Naive thymus-derived CD8-positive, alpha-beta T cell (primary cell): ENCODE measurements around the gene DPYSL4. TPM values are rescaled to one million over a fixed set of nuclear protein-coding genes. Genes with fewer than 3 reads are reported as not detected.

ENCODE experiments used
- ATAC-seq, 2 donors: fragments of 150-1000 bp; cut with Tn5 transposase in 1 of 2; sonication (Bioruptor Pico), chemical (Tn5 transposase) in 1 of 2; 1 replicate in 1 of 2; 2 replicates in 1 of 2; pipeline ENCODE4 v1.10.0; 2021; ENCODE audit warnings: mild to moderate bottlenecking in 2 of 2, moderate library complexity in 2 of 2
- POLR2A ChIA-PET: fragments of 350-600 bp; sonication (Branson Sonifier 250); formaldehyde crosslinking; loops from one replicate; lab custom pipeline; 2021; ENCODE audit warnings: antibody characterized with exemption; lab: Charles Lee
- DNase-seq, 10 donors: peaks; one replicate each; pipeline versions ENCODE4 v3.0.0 to v3.0.0-alpha.2; 2020 to 2022
- H3K27ac Mint-ChIP-seq, 10 donors: one replicate each; pipeline ENCODE4 v1.8.0; 2020 to 2022; ENCODE audit warnings: mild to moderate bottlenecking in 10 of 10, mixed read lengths in 10 of 10, moderate library complexity in 4 of 10, inconsistent platforms in 1 of 10
- H3K27me3 Mint-ChIP-seq, 5 donors: one replicate each; pipeline ENCODE4 v1.8.0; 2021 to 2022; ENCODE audit warnings: mixed read lengths in 5 of 5
- H3K36me3 Mint-ChIP-seq, 3 donors: one replicate each; pipeline ENCODE4 v1.8.0; 2020 to 2022; ENCODE audit warnings: mixed read lengths in 3 of 3, mild to moderate bottlenecking in 2 of 3, inconsistent platforms in 1 of 3
- H3K4me1 Mint-ChIP-seq, 4 donors: one replicate each; pipeline ENCODE4 v1.8.0; 2021 to 2022; ENCODE audit warnings: mixed read lengths in 4 of 4
- H3K4me3 Mint-ChIP-seq, 10 donors: one replicate each; pipeline ENCODE4 v1.8.0; 2020 to 2022; ENCODE audit warnings: mild to moderate bottlenecking in 10 of 10, mixed read lengths in 10 of 10, moderate library complexity in 6 of 10, inconsistent platforms in 1 of 10
- H3K9me3 Mint-ChIP-seq, 9 donors: one replicate each; pipeline ENCODE4 v1.8.0; 2020 to 2022; ENCODE audit warnings: mixed read lengths in 9 of 9, mild to moderate bottlenecking in 3 of 9, inconsistent platforms in 1 of 9, moderate library complexity in 1 of 9
- polyA plus RNA-seq, 3 donors: library from polyadenylated mRNA; unstranded; fragments of 300-500 nt; fragmentation: Illumina TruSeq; gene quantifications; one replicate each; pipeline ENCODE4 v1.2.3, GENCODE V29; 2021
- total RNA-seq, 8 experiments: library from RNA in 2 of 8; stranded (reverse) in 2 of 8; gene quantifications; one replicate each; pipeline ENCODE4 v1.2.3 and lab custom pipeline; 2021 to 2026

DPYSL4 gene
- total RNA-seq (1 to 10 TPM; 1.2 to 1.3 TPM), polyA plus RNA-seq (10 to 100 TPM in 1 of 3 donors, under 1 TPM in 1, not detected in 1; 0.31 to 11.2 TPM), total RNA-seq (lab: John Stamatoyannopoulos, UW) (0 to 2.9 (median 0.57) reads per million in 6 experiments)

GRCh38 chr10:132186488-132187429 is at the start of gene DPYSL4:
DPYSL4 (plus strand) TSS chr10:132186948; CDS start chr10:132187064, 116 bp downstream.
- Mint-ChIP-seq H3K9me3 (peaks cover 0 to 2% (median 0%) of the 10 kb centered on the region in 9 donors), H3K4me1 (peaks cover 4 to 11% (median 6%) of the 10 kb centered on the region in 4 donors), H3K36me3 (peaks cover 0 to 3% (median 0%) of the 10 kb centered on the region in 3 donors), H3K27me3 (peaks cover 20 to 61% (median 46%) of the 10 kb centered on the region in 5 donors), H3K27ac (peak within 1 kb of the TSS in 2 of 10 donors; percentile 5 to 61), H3K4me3 (peak within 1 kb of the TSS in 9 of 10 donors; percentile 36 to 77 (median 65))
- POLR2A ChIA-PET, result interaction anchor here (0.6 kb wide), 1 partner anchor 362 kb away, joined by 3 read pairs; no protein-coding TSS in a partner anchor
- ATAC-seq (peak; percentile 35 to 48), DNase-seq (peak in 7 of 10 donors; percentile 6 to 61 (median 34))

GRCh38 chr10:132137111-132138072 is 49.4 kb upstream of the DPYSL4 start:
- POLR2A ChIA-PET, result no interaction called here
- Mint-ChIP-seq H3K4me3 (no peak overlapping the region), H3K9me3 (no peaks in the 10 kb centered on the region), H3K4me1 (peaks cover 0 to 5% (median 2%) of the 10 kb centered on the region in 4 donors), H3K27ac (peak overlapping the region in 1 of 10 donors; percentile 34), H3K36me3 (no peaks in the 10 kb centered on the region), H3K27me3 (peaks cover 2 to 18% (median 6%) of the 10 kb centered on the region in 5 donors)
- ATAC-seq (no peak), DNase-seq (peak in 1 of 10 donors; percentile 60)

GRCh38 chr10:132138133-132138532 is 48.6 kb upstream of the DPYSL4 start:
- ATAC-seq (no peak), DNase-seq (no peak)
- H3K4me3 Mint-ChIP-seq, result no peak overlapping the region
- POLR2A ChIA-PET, result no interaction called here
- H3K36me3 Mint-ChIP-seq, result no peaks in the 10 kb centered on the region
- peaks cover under 1 to 14% (median 6%) of the 10 kb centered on the region in 5 donors for H3K27me3 Mint-ChIP-seq
- H3K4me1 Mint-ChIP-seq, result peaks cover 0 to 5% (median 3%) of the 10 kb centered on the region in 4 donors
- no peak overlapping the region for H3K27ac Mint-ChIP-seq
- H3K9me3 Mint-ChIP-seq, result no peaks in the 10 kb centered on the region

GRCh38 chr10:132138596-132138995 is 48.2 kb upstream of the DPYSL4 start:
- Mint-ChIP-seq H3K9me3 (no peaks in the 10 kb centered on the region), H3K27me3 (peaks cover 0 to 12% (median 9%) of the 10 kb centered on the region in 5 donors), H3K36me3 (no peaks in the 10 kb centered on the region), H3K4me1 (peaks cover 0 to 5% (median 3%) of the 10 kb centered on the region in 4 donors), H3K4me3 (no peak overlapping the region), H3K27ac (no peak overlapping the region)
- ATAC-seq (no peak), DNase-seq (peak in 1 of 10 donors; percentile 31)
- POLR2A ChIA-PET, result no interaction called here

GRCh38 chr10:132139526-132139925 is 47.2 kb upstream of the DPYSL4 start:
- Mint-ChIP-seq H3K27me3 (peaks cover 0 to 7% (median under 1%) of the 10 kb centered on the region in 5 donors), H3K27ac (no peak overlapping the region), H3K4me3 (no peak overlapping the region), H3K4me1 (peaks cover 0 to 5% (median under 1%) of the 10 kb centered on the region in 4 donors), H3K9me3 (no peaks in the 10 kb centered on the region), H3K36me3 (no peaks in the 10 kb centered on the region)
- POLR2A ChIA-PET, result no interaction called here
- ATAC-seq, result no peak
- DNase-seq, result peak in 1 of 10 donors; percentile 56

GRCh38 chr10:132140167-132140925 is 46.4 kb upstream of the DPYSL4 start:
- Mint-ChIP-seq H3K27me3 (peaks cover 0 to 7% (median 0%) of the 10 kb centered on the region in 5 donors), H3K4me3 (no peak overlapping the region), H3K36me3 (no peaks in the 10 kb centered on the region), H3K27ac (no peak overlapping the region), H3K9me3 (no peaks in the 10 kb centered on the region), H3K4me1 (peaks cover 0 to 5% (median under 1%) of the 10 kb centered on the region in 4 donors)
- ATAC-seq (no peak), DNase-seq (peak in 1 of 10 donors; percentile 63)
- POLR2A ChIA-PET, result no interaction called here

- Mint-ChIP-seq H3K36me3 (no peaks in the 10 kb centered on the region), H3K4me3 (no peak overlapping the region), H3K4me1 (peaks cover 0 to 5% (median under 1%) of the 10 kb centered on the region in 4 donors), H3K27me3 (peaks cover 0 to 7% (median 0%) of the 10 kb centered on the region in 5 donors), H3K27ac (no peak overlapping the region), H3K9me3 (no peaks in the 10 kb centered on the region)
- no peak for ATAC-seq
- peak in 1 of 10 donors; percentile 40 for DNase-seq
- POLR2A ChIA-PET, result no interaction called here
Observed at GRCh38 chr10:132141076-132141475, 45.7 kb upstream of the DPYSL4 start.

- Mint-ChIP-seq H3K36me3 (no peaks in the 10 kb centered on the region), H3K27ac (no peak overlapping the region), H3K4me1 (peaks cover 0 to 5% (median under 1%) of the 10 kb centered on the region in 4 donors), H3K4me3 (no peak overlapping the region), H3K27me3 (peaks cover 0 to 7% (median 0%) of the 10 kb centered on the region in 5 donors), H3K9me3 (no peaks in the 10 kb centered on the region)
- ATAC-seq, result no peak
- POLR2A ChIA-PET, result no interaction called here
- DNase-seq, result peak in 1 of 10 donors; percentile 57
Observed at GRCh38 chr10:132141526-132142395, 45.0 kb upstream of the DPYSL4 start.

GRCh38 chr10:132142396-132143161 is 44.2 kb upstream of the DPYSL4 start:
- ATAC-seq, result peak; percentile 82 to 86
- Mint-ChIP-seq H3K36me3 (no peaks in the 10 kb centered on the region), H3K4me1 (peaks cover 0 to 5% (median 1%) of the 10 kb centered on the region in 4 donors), H3K9me3 (no peaks in the 10 kb centered on the region), H3K4me3 (no peak overlapping the region), H3K27me3 (peaks cover 0 to 7% (median 0%) of the 10 kb centered on the region in 5 donors), H3K27ac (no peak overlapping the region)
- POLR2A ChIA-PET, result no interaction called here
- peak; percentile 14 to 74 (median 51) for DNase-seq

GRCh38 chr10:132143162-132143561 is 43.6 kb upstream of the DPYSL4 start:
- ATAC-seq, result no peak
- peak in 1 of 10 donors; percentile 36 for DNase-seq
- peaks cover 0 to 7% (median 0%) of the 10 kb centered on the region in 5 donors for H3K27me3 Mint-ChIP-seq
- no peaks in the 10 kb centered on the region for H3K36me3 Mint-ChIP-seq
- no peaks in the 10 kb centered on the region for H3K9me3 Mint-ChIP-seq
- no peak overlapping the region for H3K4me3 Mint-ChIP-seq
- no peak overlapping the region for H3K27ac Mint-ChIP-seq
- POLR2A ChIA-PET, result no interaction called here
- peaks cover 0 to 5% (median 2%) of the 10 kb centered on the region in 4 donors for H3K4me1 Mint-ChIP-seq
